Pancreas (tissue), 10 donors: ENCODE data around the gene WDR49. TPM values are rescaled to one million over a fixed set of nuclear protein-coding genes. Genes with fewer than 3 reads are reported as not detected.

Experiments used
- ATAC-seq, 4 donors: fragments of 200-7000 bp; cut with Tn5 transposase; one replicate each; pipeline versions ENCODE4 v1.8.0 to v1.9.1; 2020; ENCODE audit warnings: mild to moderate bottlenecking in 4 of 4, moderate library complexity in 4 of 4
- DNase-seq, 6 donors: peaks; one replicate each; pipeline ENCODE4 v3.0.0-alpha.2; 2020
- FAIRE-seq: peaks from 2 replicates; lab custom pipeline; 2012; peaks lifted over from hg19 to GRCh38; lab: Jason Lieb, UNC
- H3K27ac ChIP-seq, 4 donors: fragments of 200-600 bp; sonication (generic); 1 replicate in 3 of 4; 2 replicates in 1 of 4; pipeline versions ENCODE4 v1.5.0 to v1.8.0; 2020
- H3K27me3 ChIP-seq, 4 donors: fragments of 200-600 bp; one replicate each; pipeline ENCODE4 v1.8.0; 2021
- H3K36me3 ChIP-seq, 3 donors: fragments of 200-600 bp; sonication (generic) in 1 of 3; one replicate each; pipeline versions ENCODE4 v1.5.0 to v1.8.0; 2020 to 2021
- H3K4me1 ChIP-seq, 3 donors: fragments of 200-600 bp; one replicate each; pipeline ENCODE4 v1.8.0; 2021
- H3K4me3 ChIP-seq, 4 donors: fragments of 200-600 bp; sonication (generic) in 2 of 4; one replicate each; pipeline versions ENCODE4 v1.5.0 to v1.8.0; 2020 to 2021
- H3K9me3 ChIP-seq, 4 donors: fragments of 200-600 bp; one replicate each; pipeline ENCODE4 v1.8.0; 2021
- CTCF ChIP-seq, 4 donors: fragments of 200-600 bp; sonication (generic) in 3 of 4; IDR thresholded peaks; one replicate each; pipeline versions ENCODE4 v1.5.0 to v1.8.0; 2021; ENCODE audit warnings: antibody characterized with exemption in 4 of 4
- WGBS, 2 donors: extraction: QIAGEN DNeasy Blood & Tissue Kit; methylation state at CpG; one replicate each; pipeline ENCODE4 v1.1.7; 2013; 5-methylcytosine and 5-hydroxymethylcytosine counted together
- intact Hi-C, 3 donors: fragments of 100-400 bp; cut with DNase I; formaldehyde crosslinking; loops; one replicate each; pipeline versions ENCODE4 v1.11.1 to v1.14.2; 2022
- polyA plus RNA-seq, 2 donors: library from polyadenylated mRNA; stranded (reverse); fragments of 200-250 nt; gene quantifications; one replicate each; pipeline ENCODE4 v1.2.3, GENCODE V29; 2013
- total RNA-seq, 6 donors: library from RNA; stranded (reverse); fragmentation: NEBNext Ultra II Directional in 4 of 6; extraction: Animal tissue kit (Norgen Biotek cat#: 25700) in 4 of 6; gene quantifications; one replicate each; pipeline versions ENCODE4 v1.2.1 to v1.2.4, GENCODE V29; 2021 to 2023
- donor health status: healthy with polysubstance abuse.
- donor health status: DM: no; HTN: no; CAD: no; lungs with moderate emphysema.
- donor health status: DM: no; HTN: no; CAD: no.
- donor health status: control.
- donor health status: control.
- donor health status: Bipolar disorder and iron deficiency.
- donor health status: DM: yes; HTN: yes; CAD: no.
- donor health status: DM: no; HTN: no; CAD: no.
- donor health status: DM: no; HTN: no; CAD: no.
- donor health status: DM: yes; HTN: yes; CAD: no.

WDR49 gene
- total and polyA plus RNA-seq, 8 donors = 0.02 to 0.79 (median 0.44) TPM

- Histone ChIP-seq H3K4me1 (no peaks in the 10 kb centered on the region), H3K9me3 (no peaks in the 10 kb centered on the region), H3K36me3 (no peaks in the 10 kb centered on the region), H3K4me3 (no peak overlapping the region), H3K27ac (no peak overlapping the region), H3K27me3 (no peaks in the 10 kb centered on the region)
- 31 to 35% methylated on average over 1 of the region's 1 CpG for WGBS, 2 donors
- ATAC-seq (peak in 3 of 4 donors; percentile 44 to 58 (median 53)), FAIRE-seq (no peak), DNase-seq (no peak)
- intact Hi-C loops = no loop called here
- no peak for TF ChIP-seq CTCF (IDR thresholded peaks at IDR 0.05)
These were observed 16.0 kb upstream of the WDR49 start for GRCh38 chr3:167669699-167670098.

- no peak for TF ChIP-seq CTCF (IDR thresholded peaks at IDR 0.05)
- Histone ChIP-seq H3K27ac (no peak overlapping the region), H3K4me1 (no peaks in the 10 kb centered on the region), H3K4me3 (no peak overlapping the region), H3K36me3 (no peaks in the 10 kb centered on the region), H3K9me3 (no peaks in the 10 kb centered on the region), H3K27me3 (no peaks in the 10 kb centered on the region)
- ATAC-seq (no peak), DNase-seq (no peak), FAIRE-seq (no peak)
- intact Hi-C loops = no loop called here
- 88 to 94% methylated on average over 1 of the region's 1 CpG for WGBS, 2 donors
These were observed 14.9 kb upstream of the WDR49 start for GRCh38 chr3:167668651-167669050.

GRCh38 chr3:167666563-167666962, 12.8 kb upstream of the WDR49 start:
- H3K27ac ChIP-seq = no peak overlapping the region
- intact Hi-C loops = no loop called here
- no peak for FAIRE-seq
- no peak for TF ChIP-seq CTCF (IDR thresholded peaks at IDR 0.05)
- no peak for DNase-seq
- no peaks in the 10 kb centered on the region for H3K27me3 ChIP-seq
- H3K4me3 ChIP-seq = no peak overlapping the region
- 87 to 89% methylated on average over 2 of the region's 2 CpGs for WGBS, 2 donors
- no peaks in the 10 kb centered on the region for H3K9me3 ChIP-seq
- no peaks in the 10 kb centered on the region for H3K4me1 ChIP-seq
- no peaks in the 10 kb centered on the region for H3K36me3 ChIP-seq
- ATAC-seq = no peak

GRCh38 chr3:167662919-167663400, 9.2 kb upstream of the WDR49 start:
- H3K9me3 ChIP-seq = no peaks in the 10 kb centered on the region
- DNase-seq (no peak), FAIRE-seq (no peak), ATAC-seq (no peak)
- 76 to 88% methylated on average over 5 of the region's 5 CpGs for WGBS, 2 donors
- no peaks in the 10 kb centered on the region for H3K27me3 ChIP-seq
- H3K27ac ChIP-seq = no peak overlapping the region
- H3K4me1 ChIP-seq = no peaks in the 10 kb centered on the region
- TF ChIP-seq CTCF (IDR thresholded peaks at IDR 0.05) = no peak
- H3K36me3 ChIP-seq = no peaks in the 10 kb centered on the region
- H3K4me3 ChIP-seq = no peak overlapping the region
- intact Hi-C loops = no loop called here

- FAIRE-seq (no peak), ATAC-seq (no peak), DNase-seq (no peak)
- H3K36me3 ChIP-seq = no peaks in the 10 kb centered on the region
- H3K27me3 ChIP-seq = no peaks in the 10 kb centered on the region
- H3K27ac ChIP-seq = no peak overlapping the region
- no peak for TF ChIP-seq CTCF (IDR thresholded peaks at IDR 0.05)
- 79 to 83% methylated on average over 3 of the region's 3 CpGs for WGBS, 2 donors
- no peaks in the 10 kb centered on the region for H3K4me1 ChIP-seq
- intact Hi-C loops = no loop called here
- H3K4me3 ChIP-seq = no peak overlapping the region
- H3K9me3 ChIP-seq = no peaks in the 10 kb centered on the region
These were observed 4.0 kb upstream of the WDR49 start for GRCh38 chr3:167657684-167658225.
